OCI-LY3 (cell line): ENCODE data around the gene PCDHA2.
"Not testable (repeated sequence)": the region's sequence is repeated elsewhere in the genome, so short reads cannot be mapped to it uniquely, and the experiment has no call there.

Experiments used
- H2AFZ ChIP-seq: fragments of 200-600, 300-600 bp; shearing (Covaris generic); 2 replicates; pipeline ENCODE4 v1.6.0; 2014; ENCODE audit warnings: antibody characterized with exemption, low read depth, low read length
- H3K27ac ChIP-seq: fragments of 200-600, 300-600 bp; sonication (generic); 2 replicates; pipeline ENCODE4 v1.5.1; 2014; ENCODE audit warnings: mild to moderate bottlenecking, low read length, moderate library complexity, mixed read lengths
- H3K27me3 ChIP-seq: fragments of 200-600, 300-600 bp; sonication (generic); 2 replicates; pipeline ENCODE4 v1.6.1; 2014; ENCODE audit warnings: low read depth, low read length, mixed read lengths
- H3K36me3 ChIP-seq: fragments of 200-600, 300-600 bp; sonication (generic); replicated peaks from 2 replicates; pipeline ENCODE3; 2014; ENCODE audit warnings: low read depth, low read length, mixed read lengths
- H3K4me1 ChIP-seq: fragments of 300-600, 200-600 bp; sonication (generic); 2 replicates; pipeline ENCODE4 v1.6.1; 2014; ENCODE audit warnings: low read length, mixed read lengths
- H3K4me2 ChIP-seq: fragments of 200-600, 300-600 bp; sonication (generic); 2 replicates; pipeline ENCODE4 v1.6.1; 2014; ENCODE audit warnings: low read length, mixed read lengths
- H3K4me3 ChIP-seq: fragments of 300-600, 200-600 bp; sonication (generic); 2 replicates; pipeline ENCODE4 v1.5.1; 2014; ENCODE audit warnings: antibody characterized with exemption, mild to moderate bottlenecking, low read length, moderate library complexity
- H3K79me2 ChIP-seq: fragments of 300-600, 200-600 bp; shearing (Covaris generic); 2 replicates; pipeline ENCODE4 v1.6.1; 2014; ENCODE audit warnings: mild to moderate bottlenecking, low read length, mixed read lengths
- H3K9ac ChIP-seq: fragments of 300-600, 200-600 bp; shearing (Covaris generic); 2 replicates; pipeline ENCODE4 v1.6.0; 2014; ENCODE audit warnings: mild to moderate bottlenecking, low read length, moderate library complexity
- H3K9me3 ChIP-seq: fragments of 200-600, 300-600 bp; shearing (Covaris generic); 2 replicates; pipeline ENCODE4 v1.6.1; 2014; ENCODE audit warnings: low read length, mixed read lengths; ENCODE audit not compliant: insufficient read depth
- H4K20me1 ChIP-seq: fragments of 200-600, 300-600 bp; sonication (generic); 2 replicates; pipeline ENCODE4 v1.6.1; 2016; ENCODE audit warnings: low read length, mixed read lengths; ENCODE audit not compliant: insufficient read depth
- CTCF ChIP-seq: fragments of 200-600, 300-600 bp; sonication (generic); IDR thresholded peaks from 2 replicates; pipeline ENCODE4 v1.5.1; 2014; ENCODE audit warnings: antibody characterized with exemption, low read length, low read depth
- EZH2phosphoT487 ChIP-seq: fragments of 200-600 bp; shearing (Covaris generic); IDR thresholded peaks from 2 replicates; pipeline ENCODE4 v1.6.1; 2018; ENCODE audit warnings: antibody characterized with exemption, mixed run types, low read depth

The PCDHA2 gene

GRCh38 chr5:140801494-140801841 is 6.8 kb downstream of the PCDHA2 start:
- H3K27ac ChIP-seq, result no peak overlapping the region
- H2AFZ ChIP-seq, result no peak overlapping the region
- no peaks in the 10 kb centered on the region for H3K9me3 ChIP-seq
- no peaks in the 10 kb centered on the region for H3K4me1 ChIP-seq
- H3K36me3 ChIP-seq, result no peaks in the 10 kb centered on the region
- H3K79me2 ChIP-seq, result no peaks in the 10 kb centered on the region
- H4K20me1 ChIP-seq, result no peaks in the 10 kb centered on the region
- no peak overlapping the region for H3K4me3 ChIP-seq
- no peak overlapping the region for H3K4me2 ChIP-seq
- no peak for TF ChIP-seq CTCF
- no peak for TF ChIP-seq EZH2phosphoT487
- no peak overlapping the region for H3K9ac ChIP-seq
- H3K27me3 ChIP-seq, result no peaks in the 10 kb centered on the region

GRCh38 chr5:140802381-140802780 is 7.7 kb downstream of the PCDHA2 start:
- not testable (repeated sequence) for H3K79me2 ChIP-seq, H3K27ac ChIP-seq, H3K9me3 ChIP-seq, H3K27me3 ChIP-seq, H3K36me3 ChIP-seq, H4K20me1 ChIP-seq, H3K4me2 ChIP-seq, H3K4me3 ChIP-seq, H3K9ac ChIP-seq, H3K4me1 ChIP-seq, H2AFZ ChIP-seq

GRCh38 chr5:140802781-140803271 is 8.2 kb downstream of the PCDHA2 start:
- no peak overlapping the region for H3K27ac ChIP-seq
- no peak overlapping the region for H2AFZ ChIP-seq
- no peaks in the 10 kb centered on the region for H3K79me2 ChIP-seq
- no peaks in the 10 kb centered on the region for H3K27me3 ChIP-seq
- TF ChIP-seq EZH2phosphoT487, result no peak
- TF ChIP-seq CTCF, result no peak
- H3K9me3 ChIP-seq, result no peaks in the 10 kb centered on the region
- H3K4me3 ChIP-seq, result no peak overlapping the region
- no peak overlapping the region for H3K9ac ChIP-seq
- no peaks in the 10 kb centered on the region for H3K36me3 ChIP-seq
- H3K4me2 ChIP-seq, result no peak overlapping the region
- H3K4me1 ChIP-seq, result no peaks in the 10 kb centered on the region
- no peaks in the 10 kb centered on the region for H4K20me1 ChIP-seq

- H4K20me1 ChIP-seq, result no peaks in the 10 kb centered on the region
- no peak for TF ChIP-seq CTCF
- no peak for TF ChIP-seq EZH2phosphoT487
- no peaks in the 10 kb centered on the region for H3K9me3 ChIP-seq
- H3K36me3 ChIP-seq, result no peaks in the 10 kb centered on the region
- H2AFZ ChIP-seq, result no peak within 1 kb of the TSS
- H3K27me3 ChIP-seq, result no peaks in the 10 kb centered on the region
- no peaks in the 10 kb centered on the region for H3K79me2 ChIP-seq
- H3K9ac ChIP-seq, result no peak within 1 kb of the TSS
- no peak within 1 kb of the TSS for H3K4me2 ChIP-seq
- no peaks in the 10 kb centered on the region for H3K4me1 ChIP-seq
- H3K27ac ChIP-seq, result no peak within 1 kb of the TSS
- no peak within 1 kb of the TSS for H3K4me3 ChIP-seq
These were observed 12.5 kb downstream of the PCDHA2 start, which contains the start of gene PCDHA4 for GRCh38 chr5:140806834-140807775. Gene PCDHA4, plus strand, starts transcription at chr5:140807068.

- H3K79me2 ChIP-seq, H4K20me1 ChIP-seq, H3K9ac ChIP-seq, H3K4me3 ChIP-seq, H3K4me1 ChIP-seq, H3K9me3 ChIP-seq, H3K27ac ChIP-seq, H2AFZ ChIP-seq, H3K36me3 ChIP-seq, H3K4me2 ChIP-seq, H3K27me3 ChIP-seq: not testable (repeated sequence)
These were observed 13.7 kb downstream of the PCDHA2 start for GRCh38 chr5:140808241-140808888.
